Activated CD4-positive, alpha-beta T cell treated with anti-CD3 and anti-CD28 coated beads for 36 hours (primary cell): ENCODE results near the gene PPL. TPM values are rescaled to one million over a fixed set of nuclear protein-coding genes. Genes with fewer than 3 reads are reported as not detected.

Source experiments
- total RNA-seq, 2 experiments: library from RNA; stranded (reverse); gene quantifications; one replicate each; pipeline ENCODE4 v1.2.3, GENCODE V29; 2021

The PPL gene
- total RNA-seq, 2 experiments from 2014 or later = not detected

Other genes with a start within 250 kb of the PPL start
- gene NUDT16L1, start 243.6 kb downstream of the PPL start, total RNA-seq = 10 to 100 TPM; 16.4 to 22.5 TPM
- 10 to 100 TPM; 12.1 to 14.1 TPM for gene ANKS3, start 202.9 kb downstream of the PPL start, total RNA-seq
- gene DNAAF8, start 202.6 kb downstream of the PPL start, total RNA-seq = under 1 TPM; 0.11 to 0.16 TPM
- 10 to 100 TPM; 10.3 to 11.6 TPM for gene ZNF500, start 170.0 kb downstream of the PPL start, total RNA-seq
- gene SEPTIN12, start 148.8 kb downstream of the PPL start, total RNA-seq = not detected
- not detected for gene SMIM22, start 141.8 kb downstream of the PPL start, total RNA-seq
- 1 to 10 TPM; 3.7 to 7.3 TPM for gene ROGDI, start 134.5 kb downstream of the PPL start, total RNA-seq
- gene GLYR1, start 89.9 kb downstream of the PPL start, total RNA-seq = 10 to 100 TPM; 76.9 to 78.4 TPM
- gene UBN1, start 89.7 kb downstream of the PPL start, total RNA-seq = 10 to 100 TPM; 19.3 to 23.0 TPM
- gene SEC14L5, start 21.2 kb upstream of the PPL start, total RNA-seq = under 1 TPM; 0.09 to 0.28 TPM
- 10 to 100 TPM in 1 of 2 experiments, 1 to 10 TPM in 1; 8.9 to 10.2 TPM for gene NAGPA, start 96.8 kb upstream of the PPL start, total RNA-seq
- gene C16orf89, start 128.8 kb upstream of the PPL start, total RNA-seq = not detected
- gene ALG1, start 134.7 kb upstream of the PPL start, total RNA-seq = 10 to 100 TPM; 15.7 to 18.1 TPM
- gene EEF2KMT, start 160.6 kb upstream of the PPL start, total RNA-seq = 10 to 100 TPM; 12.2 TPM